ENCODE measurements around the gene NIPBL.

DNA sequence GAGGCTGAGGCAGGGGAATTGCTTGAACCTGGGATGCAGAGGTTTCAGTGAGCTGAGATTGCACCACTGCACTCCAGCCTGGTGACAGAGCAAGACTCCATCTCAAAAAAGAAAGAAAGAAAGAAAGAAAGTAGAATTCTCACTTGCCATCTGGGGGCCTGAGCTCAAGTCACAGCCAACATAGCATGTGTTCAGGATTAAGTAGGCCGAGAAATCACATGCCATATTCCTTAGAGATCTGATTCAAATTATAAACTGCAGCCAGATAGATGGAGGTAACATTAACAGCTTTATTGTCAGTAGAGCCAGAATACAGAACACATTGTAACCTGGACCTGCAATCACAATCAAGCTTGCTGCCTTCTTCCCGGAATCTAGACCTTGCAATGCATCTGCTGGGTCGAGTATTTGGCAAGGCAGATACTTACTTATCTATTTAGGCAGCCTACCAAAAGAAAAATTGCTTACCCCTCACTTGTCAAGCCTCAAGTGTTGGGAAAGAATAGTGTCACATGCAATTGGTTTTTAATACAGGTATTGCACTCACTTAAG is 198.9 kb downstream of the NIPBL start:
- TF ChIP-seq, protein P1, sequence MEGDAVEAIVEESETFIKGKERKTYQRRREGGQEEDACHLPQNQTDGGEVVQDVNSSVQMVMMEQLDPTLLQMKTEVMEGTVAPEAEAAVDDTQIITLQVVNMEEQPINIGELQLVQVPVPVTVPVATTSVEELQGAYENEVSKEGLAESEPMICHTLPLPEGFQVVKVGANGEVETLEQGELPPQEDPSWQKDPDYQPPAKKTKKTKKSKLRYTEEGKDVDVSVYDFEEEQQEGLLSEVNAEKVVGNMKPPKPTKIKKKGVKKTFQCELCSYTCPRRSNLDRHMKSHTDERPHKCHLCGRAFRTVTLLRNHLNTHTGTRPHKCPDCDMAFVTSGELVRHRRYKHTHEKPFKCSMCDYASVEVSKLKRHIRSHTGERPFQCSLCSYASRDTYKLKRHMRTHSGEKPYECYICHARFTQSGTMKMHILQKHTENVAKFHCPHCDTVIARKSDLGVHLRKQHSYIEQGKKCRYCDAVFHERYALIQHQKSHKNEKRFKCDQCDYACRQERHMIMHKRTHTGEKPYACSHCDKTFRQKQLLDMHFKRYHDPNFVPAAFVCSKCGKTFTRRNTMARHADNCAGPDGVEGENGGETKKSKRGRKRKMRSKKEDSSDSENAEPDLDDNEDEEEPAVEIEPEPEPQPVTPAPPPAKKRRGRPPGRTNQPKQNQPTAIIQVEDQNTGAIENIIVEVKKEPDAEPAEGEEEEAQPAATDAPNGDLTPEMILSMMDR (IDR thresholded peaks at IDR 0.05), result no peak
- TF ChIP-seq POLR2A (IDR thresholded peaks at IDR 0.05), result no peak
